T47D (cell line): ENCODE data around the gene KDELR3.

Experiments used
- DNase-seq, 2 experiments: peaks; one replicate each; pipeline versions ENCODE4 v3.0.0 to v3.0.0-alpha.2; 2011 to 2012; ENCODE audit warnings: low read depth in 1 of 2, low spot score in 1 of 2
- JUND ChIP-seq: IDR thresholded peaks from 2 replicates; pipeline ENCODE4 v1.6.1; 2012; ENCODE audit warnings: low read depth
- in situ Hi-C: cut with HindIII; loops from 2 replicates; pipeline ENCODE4 v1.10.0; 2016; ENCODE audit warnings: low sequenced_read_pairs, low pct_unique_long_range_greater_than_20kb

KDELR3 gene

GRCh38 chr22:38443628-38444521 is 24.0 kb upstream of the KDELR3 start:
- in situ Hi-C loops, result no loop called here
- TF ChIP-seq JUND, result no peak
- DNase-seq, result no peak

DNA sequence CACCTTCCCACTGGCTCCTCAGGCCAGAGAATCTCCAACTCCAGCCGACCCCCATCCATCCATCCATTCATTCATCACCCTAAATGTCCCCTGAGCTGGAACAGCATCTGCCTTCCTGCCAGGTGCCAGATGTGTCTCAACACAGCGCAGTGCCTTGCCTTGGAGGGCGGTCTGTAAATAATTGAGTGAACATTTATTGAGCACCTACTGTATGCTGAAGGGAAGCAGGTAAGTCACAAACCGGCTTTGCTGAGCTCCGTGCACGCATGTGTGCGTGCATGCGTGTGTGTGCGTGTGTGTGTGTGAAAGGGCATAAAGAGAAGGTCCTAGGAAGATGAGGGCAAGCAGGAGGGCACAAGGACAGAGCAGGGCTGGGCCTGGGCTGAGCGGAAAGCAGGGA is 23.1 kb upstream of the KDELR3 start:
- no peak for DNase-seq
- no peak for TF ChIP-seq JUND
- in situ Hi-C loops, result no loop called here

DNA sequence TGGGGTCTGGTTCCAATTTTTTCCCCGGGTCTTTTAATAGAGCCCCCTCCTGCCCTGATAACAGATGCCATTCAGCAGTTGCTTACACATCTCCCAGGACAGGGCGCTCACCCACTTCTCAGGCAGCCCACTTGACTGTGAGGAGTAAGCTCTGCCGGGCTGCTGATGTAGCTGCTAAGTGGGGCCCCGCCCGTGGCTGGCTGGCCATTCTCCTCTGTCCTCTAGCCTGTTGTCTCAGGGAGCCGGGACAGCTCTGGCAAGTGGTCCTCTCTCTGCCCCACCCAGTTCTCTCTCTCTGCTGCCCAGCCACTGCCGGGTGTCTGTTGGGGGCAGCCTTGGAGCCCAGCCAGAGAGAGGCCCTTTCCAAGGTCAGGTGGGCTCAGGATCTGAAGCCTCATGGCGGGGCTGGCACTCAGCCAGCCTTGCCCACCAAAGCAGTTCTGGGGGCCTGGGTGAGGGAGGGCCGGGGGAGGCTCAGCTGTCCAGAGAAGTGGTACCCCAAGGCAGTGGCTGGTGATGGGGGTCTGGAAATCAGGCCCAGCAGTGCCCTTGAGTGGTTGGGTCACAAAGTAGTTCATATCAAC is 21.8 kb upstream of the KDELR3 start:
- DNase-seq, result no peak
- no peak for TF ChIP-seq JUND
- in situ Hi-C loops, result no loop called here

GRCh38 chr22:38448945-38449745 is 18.8 kb upstream of the KDELR3 start:
- TF ChIP-seq JUND, result no peak
- in situ Hi-C loops, result no loop called here

GRCh38 chr22:38449776-38450175 is 18.1 kb upstream of the KDELR3 start:
- no peak for TF ChIP-seq JUND
- no peak for DNase-seq
- in situ Hi-C loops, result no loop called here

More at GRCh38 chr22:38448945-38449745, 18.8 kb upstream of the KDELR3 start:
- no peak for DNase-seq

GRCh38 chr22:38450234-38450797 is 17.6 kb upstream of the KDELR3 start:
- no peak for DNase-seq
- no peak for TF ChIP-seq JUND
- in situ Hi-C loops, result no loop called here

DNA sequence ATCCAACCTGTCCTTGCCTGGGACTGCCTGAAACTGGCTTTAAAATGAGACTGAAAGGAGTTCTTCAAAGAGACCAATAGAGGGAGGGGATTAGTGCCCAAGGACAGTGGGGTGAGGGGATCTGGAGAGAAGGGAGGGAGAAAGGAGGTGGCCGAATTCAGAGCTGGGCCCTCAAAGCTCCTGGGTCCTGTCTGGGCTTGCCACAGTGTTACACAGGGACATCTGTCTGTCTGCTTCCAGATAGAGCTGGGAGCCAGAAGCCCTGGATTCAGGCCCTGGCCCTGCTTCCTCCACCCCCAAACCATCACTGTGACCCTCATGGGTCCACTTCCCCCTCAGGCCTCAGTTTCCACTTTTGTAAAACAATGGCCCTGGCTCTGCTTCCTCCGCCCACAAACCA is 16.5 kb upstream of the KDELR3 start:
- no peak for TF ChIP-seq JUND
- no peak for DNase-seq
- in situ Hi-C loops, result no loop called here

- no peak for DNase-seq
- in situ Hi-C loops, result no loop called here
- no peak for TF ChIP-seq JUND
These were observed 16.0 kb upstream of the KDELR3 start for GRCh38 chr22:38451864-38452263.

- no peak for TF ChIP-seq JUND
- in situ Hi-C loops, result no loop called here
- DNase-seq, result no peak
These were observed 15.4 kb upstream of the KDELR3 start for GRCh38 chr22:38452373-38453065.

DNA sequence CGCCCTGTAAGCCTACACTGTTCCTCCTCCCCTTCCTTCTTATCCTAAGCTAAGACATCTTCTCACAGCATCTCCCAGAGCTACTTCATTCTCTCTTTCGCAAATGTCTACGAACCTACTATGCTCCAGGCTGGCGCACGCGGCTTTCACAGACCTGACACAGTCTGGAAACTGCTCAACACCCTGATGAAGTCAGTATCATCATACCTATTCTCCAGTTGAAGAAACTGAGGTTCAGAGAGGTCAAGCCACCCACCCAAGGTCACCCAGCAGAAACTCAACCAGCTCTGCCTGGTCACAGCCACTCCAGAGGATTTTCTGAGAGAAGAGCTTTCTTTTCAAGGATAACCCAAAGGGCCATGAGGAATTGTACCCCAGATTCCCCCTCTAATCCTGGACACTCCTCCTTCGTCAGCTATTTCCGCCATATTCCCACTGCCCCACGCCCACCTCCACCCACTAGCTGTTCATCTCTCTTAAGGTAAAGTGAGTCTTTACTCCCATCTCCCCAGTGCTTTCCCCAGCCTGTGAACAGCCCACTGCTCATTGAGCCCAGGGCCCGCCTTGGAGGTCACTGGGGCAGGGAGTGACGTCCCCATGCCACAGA is 14.7 kb upstream of the KDELR3 start:
- in situ Hi-C loops, result no loop called here
- TF ChIP-seq JUND, result no peak
- DNase-seq, result no peak

GRCh38 chr22:38453996-38454352 is 13.9 kb upstream of the KDELR3 start:
- no peak for TF ChIP-seq JUND
- in situ Hi-C loops, result no loop called here
- DNase-seq, result no peak
